SK-N-SH treated with all-trans-retinoic acid at 6 μM for 48 hours (cell line): Measurements from ENCODE around the gene TNRC6B.

Experiments used
- ATAC-seq: fragments of 200-7000 bp; cut with Tn5 transposase; 3 replicates; pipeline ENCODE4 v1.9.1; 2020; ENCODE audit warnings: mild to moderate bottlenecking, moderate library complexity
- BACH2 ChIP-seq: fragments of 250-450 bp; sonication (Bioruptor Pico); IDR thresholded peaks from 2 replicates; pipeline ENCODE4 v1.9.0; 2021; ENCODE audit warnings: mild to moderate bottlenecking, borderline replicate concordance
- CSDC2 ChIP-seq: fragments of 250-450 bp; sonication (Bioruptor Pico); IDR thresholded peaks from 2 replicates; pipeline ENCODE4 v1.5.0; 2020; ENCODE audit warnings: mild to moderate bottlenecking, moderate library complexity
- ESRRG ChIP-seq: fragments of 250-450 bp; sonication (Bioruptor Pico); IDR thresholded peaks from 2 replicates; pipeline ENCODE4 v1.6.1; 2021; ENCODE audit warnings: mild to moderate bottlenecking
- GLIS3 ChIP-seq: fragments of 250-450 bp; sonication (Bioruptor Pico); IDR thresholded peaks from 2 replicates; pipeline ENCODE4 v1.5.0; 2020; ENCODE audit warnings: mild to moderate bottlenecking, moderate library complexity
- OSR1 ChIP-seq: fragments of 250-450 bp; sonication (Bioruptor Pico); IDR thresholded peaks from 2 replicates; pipeline ENCODE4 v1.8.0; 2022; ENCODE audit warnings: moderate library complexity, mild to moderate bottlenecking, inconsistent platforms
- POU6F1 ChIP-seq: fragments of 250-450 bp; sonication (Bioruptor Pico); IDR thresholded peaks from 2 replicates; pipeline ENCODE4 v1.8.0; 2021; ENCODE audit warnings: low read depth, mild to moderate bottlenecking, moderate library complexity, borderline replicate concordance
- RARB ChIP-seq: fragments of 250-450 bp; sonication (Bioruptor Pico); IDR thresholded peaks from 2 replicates; pipeline ENCODE4 v1.8.0; 2021; ENCODE audit warnings: mild to moderate bottlenecking, moderate library complexity
- SNAI2 ChIP-seq: fragments of 250-450 bp; sonication (Bioruptor Pico); IDR thresholded peaks from 2 replicates; pipeline ENCODE4 v1.5.0; 2020; ENCODE audit warnings: mild to moderate bottlenecking, moderate library complexity
- ZNF565 ChIP-seq: fragments of 450-650 bp; formaldehyde crosslinking; conservative IDR thresholded peaks from 2 replicates; pipeline ENCODE4 v1.5.0; 2020; ENCODE audit warnings: low read depth, mild to moderate bottlenecking, moderate library complexity
- ZNF8 ChIP-seq: fragments of 450-650 bp; formaldehyde crosslinking; IDR thresholded peaks from 2 replicates; pipeline ENCODE4 v1.5.0; 2020; ENCODE audit warnings: mild to moderate bottlenecking, moderate library complexity
- TF ChIP-seq, protein P1 (sequence below): fragments of 250-450 bp; sonication (Bioruptor Pico); IDR thresholded peaks from 2 replicates; pipeline ENCODE4 v1.5.1; 2020; ENCODE audit warnings: low read depth, mild to moderate bottlenecking, moderate library complexity

TNRC6B gene

GRCh38 chr22:40383905-40384304 is 206.2 kb downstream of the TNRC6B start:
- no peak for ATAC-seq
- TF ChIP-seq POU6F1 (CRISPR knock-in tag) (no peak), OSR1 (no peak), RARB (CRISPR knock-in tag) (no peak)

GRCh38 chr22:40385036-40385782 is 207.5 kb downstream of the TNRC6B start:
- ATAC-seq = no peak
- TF ChIP-seq ESRRG (no peak), CSDC2 (no peak), ZNF565 (CRISPR knock-in tag) (no peak), ZNF8 (CRISPR knock-in tag) (no peak), GLIS3 (CRISPR knock-in tag) (no peak), SNAI2 (CRISPR knock-in tag) (no peak), BACH2 (CRISPR knock-in tag) (no peak)
- TF ChIP-seq, protein P1, sequence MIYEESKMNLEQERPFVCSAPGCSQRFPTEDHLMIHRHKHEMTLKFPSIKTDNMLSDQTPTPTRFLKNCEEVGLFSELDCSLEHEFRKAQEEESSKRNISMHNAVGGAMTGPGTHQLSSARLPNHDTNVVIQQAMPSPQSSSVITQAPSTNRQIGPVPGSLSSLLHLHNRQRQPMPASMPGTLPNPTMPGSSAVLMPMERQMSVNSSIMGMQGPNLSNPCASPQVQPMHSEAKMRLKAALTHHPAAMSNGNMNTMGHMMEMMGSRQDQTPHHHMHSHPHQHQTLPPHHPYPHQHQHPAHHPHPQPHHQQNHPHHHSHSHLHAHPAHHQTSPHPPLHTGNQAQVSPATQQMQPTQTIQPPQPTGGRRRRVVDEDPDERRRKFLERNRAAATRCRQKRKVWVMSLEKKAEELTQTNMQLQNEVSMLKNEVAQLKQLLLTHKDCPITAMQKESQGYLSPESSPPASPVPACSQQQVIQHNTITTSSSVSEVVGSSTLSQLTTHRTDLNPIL (CRISPR knock-in tag) = no peak
